Esophagus mucosa (tissue), 1 donor: ENCODE data around the gene NTN1. TPM values are rescaled to one million over a fixed set of nuclear protein-coding genes. Genes with fewer than 3 reads are reported as not detected.
"Not testable (repeated sequence)": the region's sequence is repeated elsewhere in the genome, so short reads cannot be mapped to it uniquely, and the experiment has no call there.

Experiments used
- ATAC-seq: fragments of 200-7000 bp; cut with Tn5 transposase; one replicate; pipeline ENCODE4 v1.9.1; 2020
- total RNA-seq: library from RNA; stranded (reverse); gene quantifications from one replicate; pipeline ENCODE4 v1.2.4, GENCODE V29; 2023
- donor health status: DM: yes; HTN: yes; CAD: no.

Gene NTN1
- total RNA-seq, 1 donor from 2014 or later = 9.1 TPM

- no peak for ATAC-seq
Measured at GRCh38 chr17:9090641-9091096, 69.4 kb downstream of the NTN1 start.

- ATAC-seq = no peak
Measured at GRCh38 chr17:9094193-9094592, 72.9 kb downstream of the NTN1 start.

GRCh38 chr17:9095390-9095789 is 74.1 kb downstream of the NTN1 start:
- no peak for ATAC-seq

- no peak for ATAC-seq
Measured at GRCh38 chr17:9098242-9098825, 77.0 kb downstream of the NTN1 start.

- ATAC-seq = no peak
Measured at GRCh38 chr17:9101356-9101755, 80.0 kb downstream of the NTN1 start.

GRCh38 chr17:9103193-9103592 is 81.9 kb downstream of the NTN1 start:
- ATAC-seq = not testable (repeated sequence)

GRCh38 chr17:9104370-9105041 is 83.2 kb downstream of the NTN1 start:
- peak; percentile 27 for ATAC-seq

GRCh38 chr17:9105068-9105868 is 84.0 kb downstream of the NTN1 start:
- peak; percentile 58 for ATAC-seq

- not testable (repeated sequence) for ATAC-seq
Measured at GRCh38 chr17:9106278-9106677, 85.0 kb downstream of the NTN1 start.

- no peak for ATAC-seq
Measured at GRCh38 chr17:9107527-9107926, 86.2 kb downstream of the NTN1 start.

- no peak for ATAC-seq
Measured at GRCh38 chr17:9108146-9108545, 86.8 kb downstream of the NTN1 start.

GRCh38 chr17:9109933-9110332 is 88.6 kb downstream of the NTN1 start:
- ATAC-seq = no peak

- no peak for ATAC-seq
Measured at GRCh38 chr17:9110501-9110900, 89.2 kb downstream of the NTN1 start.

GRCh38 chr17:9115214-9116191 is 94.2 kb downstream of the NTN1 start:
- ATAC-seq = peak; percentile 76

GRCh38 chr17:9116311-9116835 is 95.1 kb downstream of the NTN1 start:
- no peak for ATAC-seq

GRCh38 chr17:9116861-9117568 is 95.7 kb downstream of the NTN1 start:
- no peak for ATAC-seq

GRCh38 chr17:9120471-9120870 is 99.2 kb downstream of the NTN1 start:
- no peak for ATAC-seq

- no peak for ATAC-seq
Measured at GRCh38 chr17:9121186-9121820, 100.0 kb downstream of the NTN1 start.

GRCh38 chr17:9123594-9124553 is 102.6 kb downstream of the NTN1 start:
- no peak for ATAC-seq

GRCh38 chr17:9124554-9124935 is 103.2 kb downstream of the NTN1 start:
- ATAC-seq = no peak
